ENCODE results near the gene SH3BP4. TPM values are rescaled to one million over a fixed set of nuclear protein-coding genes. Genes with fewer than 3 reads are reported as not detected.

The SH3BP4 gene
- total RNA-seq, 1 donor from 2014 or later = 49.5 TPM

- H3K27me3 Mint-ChIP-seq = no peaks in the 10 kb centered on the region
- H3K4me3 Mint-ChIP-seq = no peak overlapping the region
- peaks cover 18% of the 10 kb centered on the region for H3K4me1 Mint-ChIP-seq (ENCODE audit: unreplicated experiment)
- peaks cover 45% of the 10 kb centered on the region for H3K36me3 Mint-ChIP-seq
- no peak for TF ChIP-seq CTCF (conservative IDR thresholded peaks at IDR 0.05)
- peak overlapping the region; percentile 74 for H3K27ac Mint-ChIP-seq
- no peaks in the 10 kb centered on the region for H3K9me3 Mint-ChIP-seq
- no peak for DNase-seq (ENCODE audit: extremely low spot score, unreplicated experiment)
Measured at GRCh38 chr2:235050980-235051351, 99.1 kb downstream of the SH3BP4 start.

GRCh38 chr2:235051436-235052260 lies 99.8 kb downstream of the SH3BP4 start:
- Mint-ChIP-seq H3K4me3 (peak overlapping the region; percentile 6), H3K27me3 (no peaks in the 10 kb centered on the region), H3K27ac (peak overlapping the region; percentile 74), H3K9me3 (no peaks in the 10 kb centered on the region), H3K4me1 (ENCODE audit: unreplicated experiment) (peaks cover 16% of the 10 kb centered on the region), H3K36me3 (peaks cover 40% of the 10 kb centered on the region)
- TF ChIP-seq CTCF (conservative IDR thresholded peaks at IDR 0.05) = no peak
- no peak for DNase-seq (ENCODE audit: extremely low spot score, unreplicated experiment)

GRCh38 chr2:235052514-235053354 lies 100.9 kb downstream of the SH3BP4 start:
- peaks cover 29% of the 10 kb centered on the region for H3K36me3 Mint-ChIP-seq
- H3K9me3 Mint-ChIP-seq = no peaks in the 10 kb centered on the region
- no peak for TF ChIP-seq CTCF (conservative IDR thresholded peaks at IDR 0.05)
- no peaks in the 10 kb centered on the region for H3K27me3 Mint-ChIP-seq
- H3K4me3 Mint-ChIP-seq = no peak overlapping the region
- peaks cover 16% of the 10 kb centered on the region for H3K4me1 Mint-ChIP-seq (ENCODE audit: unreplicated experiment)
- peak overlapping the region; percentile 29 for H3K27ac Mint-ChIP-seq
- DNase-seq (ENCODE audit: extremely low spot score, unreplicated experiment) = no peak

- no peak overlapping the region for H3K27ac Mint-ChIP-seq
- H3K4me1 Mint-ChIP-seq (ENCODE audit: unreplicated experiment) = peaks cover 15% of the 10 kb centered on the region
- H3K36me3 Mint-ChIP-seq = peaks cover 35% of the 10 kb centered on the region
- no peak for TF ChIP-seq CTCF (conservative IDR thresholded peaks at IDR 0.05)
- H3K4me3 Mint-ChIP-seq = no peak overlapping the region
- H3K27me3 Mint-ChIP-seq = no peaks in the 10 kb centered on the region
- no peak for DNase-seq (ENCODE audit: extremely low spot score, unreplicated experiment)
- no peaks in the 10 kb centered on the region for H3K9me3 Mint-ChIP-seq
Measured at GRCh38 chr2:235053651-235054050, 101.8 kb downstream of the SH3BP4 start.

- Mint-ChIP-seq H3K36me3 (peaks cover 38% of the 10 kb centered on the region), H3K27ac (no peak overlapping the region), H3K27me3 (no peaks in the 10 kb centered on the region), H3K4me1 (ENCODE audit: unreplicated experiment) (peaks cover 11% of the 10 kb centered on the region), H3K4me3 (no peak overlapping the region), H3K9me3 (no peaks in the 10 kb centered on the region)
- no peak for TF ChIP-seq CTCF (conservative IDR thresholded peaks at IDR 0.05)
- no peak for DNase-seq (ENCODE audit: extremely low spot score, unreplicated experiment)
Measured at GRCh38 chr2:235054475-235054874, 102.7 kb downstream of the SH3BP4 start.

All from type B pancreatic cell (in vitro differentiated cells).